ENCODE data around the gene GIPC2.

DNA sequence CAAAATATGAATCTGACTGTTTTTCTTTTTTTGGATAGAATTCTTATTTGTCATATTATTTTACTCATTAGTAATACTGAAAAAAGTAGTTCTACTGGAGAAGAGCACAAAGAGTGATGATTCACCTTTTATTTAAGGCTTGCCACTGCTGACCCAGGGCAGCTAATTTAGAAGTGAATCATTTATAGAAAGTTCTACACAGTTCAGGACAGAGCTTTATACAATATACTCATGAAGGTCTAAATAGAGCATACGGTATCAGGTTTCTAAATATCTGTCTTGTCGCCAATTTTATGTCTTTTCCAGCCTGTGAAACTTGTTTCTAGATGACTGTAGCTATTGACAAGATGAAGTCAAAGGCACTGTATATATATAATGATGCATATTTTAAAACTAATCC is 25.0 kb downstream of the GIPC2 start:
- TF ChIP-seq, protein P1, sequence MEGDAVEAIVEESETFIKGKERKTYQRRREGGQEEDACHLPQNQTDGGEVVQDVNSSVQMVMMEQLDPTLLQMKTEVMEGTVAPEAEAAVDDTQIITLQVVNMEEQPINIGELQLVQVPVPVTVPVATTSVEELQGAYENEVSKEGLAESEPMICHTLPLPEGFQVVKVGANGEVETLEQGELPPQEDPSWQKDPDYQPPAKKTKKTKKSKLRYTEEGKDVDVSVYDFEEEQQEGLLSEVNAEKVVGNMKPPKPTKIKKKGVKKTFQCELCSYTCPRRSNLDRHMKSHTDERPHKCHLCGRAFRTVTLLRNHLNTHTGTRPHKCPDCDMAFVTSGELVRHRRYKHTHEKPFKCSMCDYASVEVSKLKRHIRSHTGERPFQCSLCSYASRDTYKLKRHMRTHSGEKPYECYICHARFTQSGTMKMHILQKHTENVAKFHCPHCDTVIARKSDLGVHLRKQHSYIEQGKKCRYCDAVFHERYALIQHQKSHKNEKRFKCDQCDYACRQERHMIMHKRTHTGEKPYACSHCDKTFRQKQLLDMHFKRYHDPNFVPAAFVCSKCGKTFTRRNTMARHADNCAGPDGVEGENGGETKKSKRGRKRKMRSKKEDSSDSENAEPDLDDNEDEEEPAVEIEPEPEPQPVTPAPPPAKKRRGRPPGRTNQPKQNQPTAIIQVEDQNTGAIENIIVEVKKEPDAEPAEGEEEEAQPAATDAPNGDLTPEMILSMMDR (IDR thresholded peaks at IDR 0.05), result no peak
- TF ChIP-seq POLR2A (IDR thresholded peaks at IDR 0.05), result no peak
- TF ChIP-seq EP300 (IDR thresholded peaks at IDR 0.05), result no peak
